ENCODE results near the gene PPP1R3C.

Gene PPP1R3C

DNA sequence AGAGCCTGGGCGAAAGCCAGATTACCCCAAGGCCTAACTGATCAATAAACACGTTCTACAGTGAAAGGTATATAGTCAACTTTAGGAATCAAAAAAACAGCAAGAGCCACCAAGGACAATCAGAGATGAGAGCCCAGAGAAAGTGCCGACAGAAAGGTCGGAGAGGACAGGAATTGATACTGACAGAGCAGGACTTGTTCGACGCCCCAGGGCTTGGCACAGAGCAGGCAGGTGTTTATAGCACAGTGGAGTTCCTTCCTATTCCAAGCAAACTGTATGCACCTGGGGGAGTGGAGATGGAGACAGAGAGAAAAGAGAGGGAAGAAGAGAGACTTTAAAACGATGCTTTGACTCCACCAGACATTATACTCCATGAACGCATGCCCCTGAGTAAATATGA, 39.5 kb downstream of the PPP1R3C start:
- no peak overlapping the region for H2AFZ ChIP-seq (ENCODE audit: low read length)
- no peaks in the 10 kb centered on the region for H3K27me3 ChIP-seq (ENCODE audit: insufficient read depth, low read length, poor library complexity, severe bottlenecking)
- no peaks in the 10 kb centered on the region for H3K4me1 ChIP-seq (ENCODE audit: insufficient read depth, low read length, poor library complexity, severe bottlenecking)
- H3K79me2 ChIP-seq (ENCODE audit: insufficient read depth, low read length): no peaks in the 10 kb centered on the region
- H3K4me2 ChIP-seq (ENCODE audit: low read depth, low read length, poor library complexity, severe bottlenecking): no peak overlapping the region
- no peaks in the 10 kb centered on the region for H3F3A ChIP-seq (ENCODE audit: low read depth)
- TF ChIP-seq EZH2phosphoT487 (IDR thresholded peaks at IDR 0.05; ENCODE audit: borderline replicate concordance): no peak
- TF ChIP-seq, protein P1, sequence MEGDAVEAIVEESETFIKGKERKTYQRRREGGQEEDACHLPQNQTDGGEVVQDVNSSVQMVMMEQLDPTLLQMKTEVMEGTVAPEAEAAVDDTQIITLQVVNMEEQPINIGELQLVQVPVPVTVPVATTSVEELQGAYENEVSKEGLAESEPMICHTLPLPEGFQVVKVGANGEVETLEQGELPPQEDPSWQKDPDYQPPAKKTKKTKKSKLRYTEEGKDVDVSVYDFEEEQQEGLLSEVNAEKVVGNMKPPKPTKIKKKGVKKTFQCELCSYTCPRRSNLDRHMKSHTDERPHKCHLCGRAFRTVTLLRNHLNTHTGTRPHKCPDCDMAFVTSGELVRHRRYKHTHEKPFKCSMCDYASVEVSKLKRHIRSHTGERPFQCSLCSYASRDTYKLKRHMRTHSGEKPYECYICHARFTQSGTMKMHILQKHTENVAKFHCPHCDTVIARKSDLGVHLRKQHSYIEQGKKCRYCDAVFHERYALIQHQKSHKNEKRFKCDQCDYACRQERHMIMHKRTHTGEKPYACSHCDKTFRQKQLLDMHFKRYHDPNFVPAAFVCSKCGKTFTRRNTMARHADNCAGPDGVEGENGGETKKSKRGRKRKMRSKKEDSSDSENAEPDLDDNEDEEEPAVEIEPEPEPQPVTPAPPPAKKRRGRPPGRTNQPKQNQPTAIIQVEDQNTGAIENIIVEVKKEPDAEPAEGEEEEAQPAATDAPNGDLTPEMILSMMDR (conservative IDR thresholded peaks at IDR 0.05; ENCODE audit: low read length): no peak
- H3K9me2 ChIP-seq (replicated peaks; ENCODE audit: low read depth, low read length): no peaks in the 10 kb centered on the region
- no peaks in the 10 kb centered on the region for H3K9me3 ChIP-seq (ENCODE audit: insufficient read depth, low read depth, low read length)
- H3K36me3 ChIP-seq (ENCODE audit: insufficient read depth, low read length): no peaks in the 10 kb centered on the region
- no peak overlapping the region for H3K4me3 ChIP-seq (ENCODE audit: low read length, poor library complexity, severe bottlenecking)
- no peak overlapping the region for H3K9ac ChIP-seq (ENCODE audit: low read depth, low read length, poor library complexity, severe bottlenecking)
- H4K20me1 ChIP-seq (ENCODE audit: insufficient read depth, low read length, poor library complexity, severe bottlenecking): no peaks in the 10 kb centered on the region

DNA sequence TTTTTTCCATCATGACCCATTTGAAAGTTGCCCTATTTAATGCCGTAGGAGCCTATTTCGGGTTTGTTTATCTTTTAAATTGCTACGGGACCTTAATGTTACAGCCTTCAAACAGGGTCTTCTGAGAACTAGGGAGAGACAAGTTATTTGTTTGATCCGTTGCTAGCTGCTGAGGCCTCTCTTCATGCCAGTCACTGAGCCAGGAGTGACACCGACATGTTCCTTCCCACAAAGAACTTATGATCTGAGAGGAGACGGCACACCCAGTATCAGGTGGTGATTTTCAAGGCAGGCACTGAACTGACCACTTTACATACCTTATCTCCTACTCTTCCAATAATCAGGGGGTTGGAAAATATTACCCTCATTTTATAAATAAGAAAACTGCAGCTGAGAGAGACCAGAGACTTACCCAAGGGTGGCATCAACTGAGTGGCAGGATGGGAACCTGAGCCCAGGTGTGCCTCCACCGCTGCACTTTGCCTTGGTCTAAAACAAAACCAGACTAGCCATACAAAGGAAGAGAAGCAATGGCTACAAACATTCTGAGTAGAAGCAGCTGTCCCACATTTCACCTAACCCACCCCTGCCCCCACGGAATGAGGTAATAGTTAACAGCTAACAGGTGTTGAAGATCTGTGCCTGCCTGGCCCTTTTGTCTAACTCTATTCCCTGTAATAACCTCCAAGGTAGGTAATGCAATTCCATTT, 40.5 kb downstream of the PPP1R3C start:
- Histone ChIP-seq H3K27me3 (ENCODE audit: insufficient read depth, low read length, poor library complexity, severe bottlenecking) (no peaks in the 10 kb centered on the region), H3K9me2 (replicated peaks; ENCODE audit: low read depth, low read length) (no peaks in the 10 kb centered on the region), H3K79me2 (ENCODE audit: insufficient read depth, low read length) (no peaks in the 10 kb centered on the region), H3K4me2 (ENCODE audit: low read depth, low read length, poor library complexity, severe bottlenecking) (no peak overlapping the region), H3K9me3 (ENCODE audit: insufficient read depth, low read depth, low read length) (no peaks in the 10 kb centered on the region), H3K36me3 (ENCODE audit: insufficient read depth, low read length) (no peaks in the 10 kb centered on the region), H2AFZ (ENCODE audit: low read length) (no peak overlapping the region), H3K9ac (ENCODE audit: low read depth, low read length, poor library complexity, severe bottlenecking) (no peak overlapping the region), H3K4me1 (ENCODE audit: insufficient read depth, low read length, poor library complexity, severe bottlenecking) (no peaks in the 10 kb centered on the region), H4K20me1 (ENCODE audit: insufficient read depth, low read length, poor library complexity, severe bottlenecking) (no peaks in the 10 kb centered on the region), H3F3A (ENCODE audit: low read depth) (no peaks in the 10 kb centered on the region), H3K4me3 (ENCODE audit: low read length, poor library complexity, severe bottlenecking) (no peak overlapping the region)
- TF ChIP-seq, protein P1 (conservative IDR thresholded peaks at IDR 0.05; ENCODE audit: low read length): no peak
- no peak for TF ChIP-seq EZH2phosphoT487 (IDR thresholded peaks at IDR 0.05; ENCODE audit: borderline replicate concordance)

DNA sequence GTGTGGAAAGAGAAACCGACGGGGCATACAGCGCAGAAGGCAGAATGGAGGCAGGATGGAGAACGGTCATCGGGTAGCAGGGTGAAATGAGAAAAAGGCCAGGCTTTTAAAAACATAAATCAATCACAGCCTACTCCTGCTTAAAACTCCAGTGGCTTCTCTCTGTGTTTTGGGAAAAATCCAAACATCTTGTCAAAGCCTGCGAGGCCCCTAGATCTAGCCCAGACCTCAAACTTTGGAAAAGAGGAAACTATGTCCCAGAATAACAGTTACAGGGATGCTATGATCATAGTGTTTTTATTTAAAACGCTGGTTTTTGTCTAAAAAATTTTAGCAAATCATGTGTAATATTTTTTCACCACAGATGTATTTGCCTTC, 41.1 kb downstream of the PPP1R3C start:
- H3K9me2 ChIP-seq (replicated peaks; ENCODE audit: low read depth, low read length): no peaks in the 10 kb centered on the region
- H2AFZ ChIP-seq (ENCODE audit: low read length): no peak overlapping the region
- H3F3A ChIP-seq (ENCODE audit: low read depth): no peaks in the 10 kb centered on the region
- no peaks in the 10 kb centered on the region for H3K79me2 ChIP-seq (ENCODE audit: insufficient read depth, low read length)
- H3K4me1 ChIP-seq (ENCODE audit: insufficient read depth, low read length, poor library complexity, severe bottlenecking): no peaks in the 10 kb centered on the region
- H3K27me3 ChIP-seq (ENCODE audit: insufficient read depth, low read length, poor library complexity, severe bottlenecking): no peaks in the 10 kb centered on the region
- H3K4me3 ChIP-seq (ENCODE audit: low read length, poor library complexity, severe bottlenecking): no peak overlapping the region
- no peak for TF ChIP-seq EZH2phosphoT487 (IDR thresholded peaks at IDR 0.05; ENCODE audit: borderline replicate concordance)
- TF ChIP-seq, protein P1 (conservative IDR thresholded peaks at IDR 0.05; ENCODE audit: low read length): no peak
- H4K20me1 ChIP-seq (ENCODE audit: insufficient read depth, low read length, poor library complexity, severe bottlenecking): no peaks in the 10 kb centered on the region
- no peaks in the 10 kb centered on the region for H3K9me3 ChIP-seq (ENCODE audit: insufficient read depth, low read depth, low read length)
- H3K36me3 ChIP-seq (ENCODE audit: insufficient read depth, low read length): no peaks in the 10 kb centered on the region
- H3K4me2 ChIP-seq (ENCODE audit: low read depth, low read length, poor library complexity, severe bottlenecking): no peak overlapping the region
- no peak overlapping the region for H3K9ac ChIP-seq (ENCODE audit: low read depth, low read length, poor library complexity, severe bottlenecking)
